ENCODE data around the gene UCP1. TPM values are rescaled to one million over a fixed set of nuclear protein-coding genes. Genes with fewer than 3 reads are reported as not detected.

UCP1 gene, protein sequence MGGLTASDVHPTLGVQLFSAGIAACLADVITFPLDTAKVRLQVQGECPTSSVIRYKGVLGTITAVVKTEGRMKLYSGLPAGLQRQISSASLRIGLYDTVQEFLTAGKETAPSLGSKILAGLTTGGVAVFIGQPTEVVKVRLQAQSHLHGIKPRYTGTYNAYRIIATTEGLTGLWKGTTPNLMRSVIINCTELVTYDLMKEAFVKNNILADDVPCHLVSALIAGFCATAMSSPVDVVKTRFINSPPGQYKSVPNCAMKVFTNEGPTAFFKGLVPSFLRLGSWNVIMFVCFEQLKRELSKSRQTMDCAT
- not detected in 2 replicates for total RNA-seq

DNA sequence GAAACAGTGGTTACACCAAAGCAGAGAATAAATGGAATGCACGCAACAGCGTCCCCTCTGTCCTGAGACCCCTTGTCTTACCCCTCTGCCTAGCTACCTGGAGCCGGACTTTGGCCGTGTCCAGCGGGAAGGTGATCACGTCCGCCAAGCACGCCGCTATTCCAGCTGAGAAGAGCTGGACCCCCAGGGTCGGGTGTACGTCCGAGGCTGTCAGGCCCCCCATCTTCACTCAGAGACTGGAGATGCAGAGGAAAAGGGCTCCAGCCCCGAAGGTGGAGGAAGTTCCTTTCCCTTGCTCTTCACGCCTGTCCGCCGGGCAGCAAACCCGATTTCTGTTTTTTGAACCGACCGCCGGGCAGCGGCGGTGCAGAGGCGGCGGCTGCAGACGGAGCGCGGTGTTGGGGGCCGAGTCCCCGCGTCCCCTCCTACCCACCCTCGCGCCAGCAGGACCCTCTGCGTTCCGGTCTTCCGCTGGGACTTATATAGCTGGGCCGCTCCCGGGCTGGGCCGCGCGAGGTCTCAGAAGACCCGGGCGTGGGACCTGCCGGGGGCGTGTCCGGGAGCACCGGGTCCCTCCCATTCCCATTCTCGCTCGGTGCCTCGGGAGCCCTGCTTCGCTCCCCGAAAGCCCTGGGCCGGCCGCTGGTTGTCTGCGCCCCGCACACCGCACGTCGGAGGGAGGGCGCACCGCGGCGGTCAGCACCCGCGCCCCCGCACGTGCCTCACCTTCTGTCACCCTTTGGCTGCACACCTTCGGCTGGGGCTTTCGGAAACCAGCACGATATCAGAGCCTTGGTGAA is at the start of gene UCP1:
Gene UCP1, minus strand, starts transcription at position 455 of the 800 bp plus-strand sequence. Its CDS starts 232 bp downstream, at position 223.

DNA sequence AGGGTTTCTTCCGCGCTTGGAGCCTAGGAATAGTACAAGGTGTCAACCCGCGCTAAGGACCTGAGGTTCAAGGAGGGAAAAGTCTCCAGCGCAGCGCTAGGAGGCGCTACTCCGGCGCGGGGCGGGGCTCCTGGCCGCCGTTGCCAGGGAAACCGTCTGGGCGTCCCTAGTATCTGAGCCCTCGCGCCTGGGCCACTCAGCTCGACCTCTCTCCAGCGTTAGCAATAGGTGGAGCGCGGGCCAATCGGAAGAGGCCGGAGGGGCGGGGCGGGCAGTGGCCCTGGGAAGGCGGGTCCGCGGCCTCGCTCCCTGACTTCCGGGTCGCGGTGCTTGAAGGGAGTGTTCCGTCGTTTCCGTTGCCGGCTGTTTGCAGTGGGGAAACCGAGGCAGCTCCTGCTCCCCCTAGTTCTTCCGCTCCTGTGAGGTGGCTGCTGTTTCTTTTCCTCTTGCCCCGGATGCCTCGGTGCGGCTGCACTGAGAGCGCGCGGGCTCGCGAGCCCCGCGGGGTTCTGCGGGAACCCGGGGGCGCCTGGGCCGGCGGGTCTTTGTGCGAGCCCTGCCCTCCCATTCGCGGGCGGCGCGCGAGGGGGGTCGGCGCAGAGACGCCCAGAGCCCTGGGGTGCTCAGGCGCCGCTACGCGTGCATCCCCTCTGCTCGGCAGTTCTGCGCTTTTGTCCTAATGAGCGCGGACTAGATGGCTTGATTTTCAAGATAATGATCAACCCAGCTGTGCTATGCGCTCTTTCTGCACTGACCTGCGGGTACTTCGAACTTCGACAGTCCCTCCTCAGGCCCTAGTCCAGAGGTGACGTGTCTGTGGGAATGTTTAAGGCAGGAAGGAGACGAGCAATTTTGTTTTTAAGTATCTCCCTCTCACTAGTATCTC is 44.7 kb downstream of the UCP1 start, which contains the start of gene ELMOD2:
Gene ELMOD2, plus strand, starts transcription at position 312 of the 886 bp plus-strand sequence. CDS start 1,261 bp downstream, outside the sequence.

Other genes with a start within 250 kb of the UCP1 start
- 55.2 and 65.3 TPM in 2 replicates for gene SCOC, start 195.3 kb downstream of the UCP1 start, total RNA-seq
- 3.0 and 7.1 TPM in 2 replicates for gene CLGN, start 141.3 kb downstream of the UCP1 start, total RNA-seq
- not detected in 2 replicates for gene MGAT4D, start 70.7 kb downstream of the UCP1 start, total RNA-seq
- gene ELMOD2, start 44.8 kb downstream of the UCP1 start, total RNA-seq = 17.3 and 24.8 TPM in 2 replicates
- gene TBC1D9, start 187.4 kb upstream of the UCP1 start, total RNA-seq = 13.8 and 14.0 TPM in 2 replicates

Measured in epithelial cell of alveolus of lung (primary cell).